ENCODE data around the gene PFDN6. TPM values are rescaled to one million over a fixed set of nuclear protein-coding genes. Genes with fewer than 3 reads are reported as not detected.

The PFDN6 gene
- total and polyA plus RNA-seq, 2 of the 13 experiments (the other 11 are each of a cell fraction or from before 2014, with no cell fraction given): 75.5 to 87.0 TPM

DNA sequence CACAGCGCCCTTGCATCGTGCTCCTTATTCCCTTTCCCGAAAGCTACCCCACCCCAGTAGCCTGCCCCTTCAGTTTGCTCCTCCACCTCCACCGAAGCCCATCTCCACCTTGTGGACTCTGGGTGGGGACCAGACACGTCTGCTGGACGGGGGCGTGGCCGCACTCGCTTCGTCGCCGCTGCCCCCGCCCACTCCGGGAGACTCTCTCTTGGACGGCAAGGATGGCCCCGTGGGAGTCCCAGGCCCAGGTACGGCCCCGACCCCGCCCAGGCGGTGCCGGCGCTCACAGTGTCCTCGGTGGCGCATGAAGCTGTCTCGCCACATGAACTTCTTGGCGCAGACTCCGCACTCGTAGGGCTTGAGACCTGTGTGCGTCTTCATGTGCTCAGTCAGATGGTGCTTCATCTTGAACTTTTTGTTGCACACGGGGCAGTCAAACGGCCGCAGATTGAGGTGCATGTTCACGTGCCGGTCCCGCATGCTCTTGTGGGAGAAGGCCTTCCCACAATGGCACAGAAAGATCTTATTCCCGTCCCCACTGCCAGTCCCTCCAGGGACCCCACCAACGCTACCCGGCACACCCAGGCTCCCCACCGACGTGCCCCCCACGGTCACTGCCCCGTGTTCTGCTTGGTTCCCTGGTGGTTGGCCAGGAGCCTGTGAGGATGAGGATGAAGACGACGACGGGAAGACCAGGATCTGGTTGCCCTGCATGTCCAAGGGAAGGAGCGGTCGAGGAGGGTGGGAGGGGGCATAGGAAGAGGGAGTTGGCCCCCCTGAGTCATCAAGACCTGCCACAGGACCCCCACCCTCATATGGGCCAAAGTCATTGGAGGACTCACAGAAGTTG lies 25.8 kb downstream of the PFDN6 start (continued):
- TF ChIP-seq ZNF589 (CRISPR knock-in tag; conservative IDR thresholded peaks at IDR 0.05) (0 out of 2 replicates have a peak, but pooled peaks have one; percentile 68), MED8 (CRISPR knock-in tag; IDR thresholded peaks at IDR 0.05; ENCODE audit: insufficient replicate concordance) (no peak), ZSCAN9 (CRISPR knock-in tag; IDR thresholded peaks at IDR 0.05; ENCODE audit: borderline replicate concordance) (no peak), GATA4 (IDR thresholded peaks at IDR 0.05; ENCODE audit: borderline replicate concordance, low read depth) (no peak), HES4 (CRISPR knock-in tag; IDR thresholded peaks at IDR 0.05; ENCODE audit: borderline replicate concordance) (no peak), RXRA (CRISPR knock-in tag; IDR thresholded peaks at IDR 0.05) (no peak)
- TF ChIP-seq, protein P1, sequence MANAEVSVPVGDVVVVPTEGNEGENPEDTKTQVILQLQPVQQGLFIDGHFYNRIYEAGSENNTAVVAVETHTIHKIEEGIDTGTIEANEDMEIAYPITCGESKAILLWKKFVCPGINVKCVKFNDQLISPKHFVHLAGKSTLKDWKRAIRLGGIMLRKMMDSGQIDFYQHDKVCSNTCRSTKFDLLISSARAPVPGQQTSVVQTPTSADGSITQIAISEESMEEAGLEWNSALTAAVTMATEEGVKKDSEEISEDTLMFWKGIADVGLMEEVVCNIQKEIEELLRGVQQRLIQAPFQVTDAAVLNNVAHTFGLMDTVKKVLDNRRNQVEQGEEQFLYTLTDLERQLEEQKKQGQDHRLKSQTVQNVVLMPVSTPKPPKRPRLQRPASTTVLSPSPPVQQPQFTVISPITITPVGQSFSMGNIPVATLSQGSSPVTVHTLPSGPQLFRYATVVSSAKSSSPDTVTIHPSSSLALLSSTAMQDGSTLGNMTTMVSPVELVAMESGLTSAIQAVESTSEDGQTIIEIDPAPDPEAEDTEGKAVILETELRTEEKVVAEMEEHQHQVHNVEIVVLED (CRISPR knock-in tag; IDR thresholded peaks at IDR 0.05; ENCODE audit: borderline replicate concordance): no peak
- TF ChIP-seq, protein P2, sequence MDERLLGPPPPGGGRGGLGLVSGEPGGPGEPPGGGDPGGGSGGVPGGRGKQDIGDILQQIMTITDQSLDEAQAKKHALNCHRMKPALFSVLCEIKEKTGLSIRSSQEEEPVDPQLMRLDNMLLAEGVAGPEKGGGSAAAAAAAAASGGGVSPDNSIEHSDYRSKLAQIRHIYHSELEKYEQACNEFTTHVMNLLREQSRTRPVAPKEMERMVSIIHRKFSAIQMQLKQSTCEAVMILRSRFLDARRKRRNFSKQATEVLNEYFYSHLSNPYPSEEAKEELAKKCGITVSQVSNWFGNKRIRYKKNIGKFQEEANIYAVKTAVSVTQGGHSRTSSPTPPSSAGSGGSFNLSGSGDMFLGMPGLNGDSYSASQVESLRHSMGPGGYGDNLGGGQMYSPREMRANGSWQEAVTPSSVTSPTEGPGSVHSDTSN (CRISPR knock-in tag; IDR thresholded peaks at IDR 0.05): no peak
- TF ChIP-seq, protein P3, sequence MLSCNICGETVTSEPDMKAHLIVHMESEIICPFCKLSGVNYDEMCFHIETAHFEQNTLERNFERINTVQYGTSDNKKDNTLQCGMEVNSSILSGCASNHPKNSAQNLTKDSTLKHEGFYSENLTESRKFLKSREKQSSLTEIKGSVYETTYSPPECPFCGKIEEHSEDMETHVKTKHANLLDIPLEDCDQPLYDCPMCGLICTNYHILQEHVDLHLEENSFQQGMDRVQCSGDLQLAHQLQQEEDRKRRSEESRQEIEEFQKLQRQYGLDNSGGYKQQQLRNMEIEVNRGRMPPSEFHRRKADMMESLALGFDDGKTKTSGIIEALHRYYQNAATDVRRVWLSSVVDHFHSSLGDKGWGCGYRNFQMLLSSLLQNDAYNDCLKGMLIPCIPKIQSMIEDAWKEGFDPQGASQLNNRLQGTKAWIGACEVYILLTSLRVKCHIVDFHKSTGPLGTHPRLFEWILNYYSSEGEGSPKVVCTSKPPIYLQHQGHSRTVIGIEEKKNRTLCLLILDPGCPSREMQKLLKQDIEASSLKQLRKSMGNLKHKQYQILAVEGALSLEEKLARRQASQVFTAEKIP (CRISPR knock-in tag; IDR thresholded peaks at IDR 0.05; ENCODE audit: borderline replicate concordance): no peak
